Glutamatergic neuron (in vitro differentiated cells): ENCODE results near the gene UCP2. TPM values are rescaled to one million over a fixed set of nuclear protein-coding genes. Genes with fewer than 3 reads are reported as not detected.

Source experiments
- DNase-seq: peaks from one replicate; pipeline ENCODE4 v3.0.0; 2022
- H3K27ac Mint-ChIP-seq: one replicate; pipeline ENCODE4 v1.8.0; 2020; ENCODE audit warnings: mild to moderate bottlenecking, mixed read lengths, inconsistent platforms; ENCODE audit not compliant: unreplicated experiment
- H3K27me3 Mint-ChIP-seq: one replicate; pipeline ENCODE4 v1.8.0; 2020; ENCODE audit warnings: mild to moderate bottlenecking, moderate library complexity, mixed read lengths, inconsistent platforms; ENCODE audit not compliant: unreplicated experiment
- H3K36me3 Mint-ChIP-seq: one replicate; pipeline ENCODE4 v1.8.0; 2020; ENCODE audit warnings: mild to moderate bottlenecking, mixed read lengths, inconsistent platforms; ENCODE audit not compliant: unreplicated experiment
- H3K4me1 Mint-ChIP-seq: one replicate; pipeline ENCODE4 v1.8.0; 2020; ENCODE audit warnings: mild to moderate bottlenecking, low read depth, mixed read lengths, inconsistent platforms; ENCODE audit not compliant: unreplicated experiment
- H3K4me3 Mint-ChIP-seq: one replicate; pipeline ENCODE4 v1.8.0; 2020; ENCODE audit warnings: mild to moderate bottlenecking, mixed read lengths, inconsistent platforms; ENCODE audit not compliant: unreplicated experiment
- H3K9me3 Mint-ChIP-seq: one replicate; pipeline ENCODE4 v1.8.0; 2020; ENCODE audit warnings: mild to moderate bottlenecking, moderate library complexity, mixed read lengths, inconsistent platforms; ENCODE audit not compliant: unreplicated experiment
- long read RNA-seq: library from polyadenylated mRNA; unstranded; transcript quantifications from one replicate; pipeline ENCODE4 v2.0.0, GENCODE V29; 2020; ENCODE audit not compliant: unreplicated experiment
- total RNA-seq: library from RNA; stranded (reverse); fragmentation: NEBNext Ultra II Directional; extraction: Animal tissue kit (Norgen Biotek cat#: 25700); gene quantifications from one replicate; pipeline ENCODE4 v1.2.1, GENCODE V29; 2021; ENCODE audit not compliant: unreplicated experiment
- TF ChIP-seq, protein P1 (sequence below): fragments of 200-600 bp; sonication (generic); IDR thresholded peaks from one replicate; pipeline ENCODE4 v1.5.0; 2021; ENCODE audit not compliant: partially characterized antibody, unreplicated experiment

Gene UCP2
- 91.1 TPM for total RNA-seq
- long read RNA-seq, transcript UCP2-201 (8 exons, 2,113 nt): major isoform, 76 of 79 reads
- long read RNA-seq, partial matches to known transcripts: 2 of 79 reads
- long read RNA-seq, other reads (novel, unspliced or antisense): 1 of 79 reads

GRCh38 chr11:73982595-73982989 is at the start of gene UCP2:
Gene UCP2 (minus strand): TSS chr11:73982843. CDS start chr11:73978378, 4,465 bp downstream.
- H3K4me1 Mint-ChIP-seq: peaks cover 31% of the 10 kb centered on the region
- H3K36me3 Mint-ChIP-seq: no peaks in the 10 kb centered on the region
- peak within 1 kb of the TSS; percentile 100 for H3K4me3 Mint-ChIP-seq
- peak within 1 kb of the TSS; percentile 100 for H3K27ac Mint-ChIP-seq
- peaks cover 11% of the 10 kb centered on the region for H3K27me3 Mint-ChIP-seq
- H3K9me3 Mint-ChIP-seq: peaks cover 14% of the 10 kb centered on the region
- peak; percentile 90 for DNase-seq
- TF ChIP-seq, protein P1, sequence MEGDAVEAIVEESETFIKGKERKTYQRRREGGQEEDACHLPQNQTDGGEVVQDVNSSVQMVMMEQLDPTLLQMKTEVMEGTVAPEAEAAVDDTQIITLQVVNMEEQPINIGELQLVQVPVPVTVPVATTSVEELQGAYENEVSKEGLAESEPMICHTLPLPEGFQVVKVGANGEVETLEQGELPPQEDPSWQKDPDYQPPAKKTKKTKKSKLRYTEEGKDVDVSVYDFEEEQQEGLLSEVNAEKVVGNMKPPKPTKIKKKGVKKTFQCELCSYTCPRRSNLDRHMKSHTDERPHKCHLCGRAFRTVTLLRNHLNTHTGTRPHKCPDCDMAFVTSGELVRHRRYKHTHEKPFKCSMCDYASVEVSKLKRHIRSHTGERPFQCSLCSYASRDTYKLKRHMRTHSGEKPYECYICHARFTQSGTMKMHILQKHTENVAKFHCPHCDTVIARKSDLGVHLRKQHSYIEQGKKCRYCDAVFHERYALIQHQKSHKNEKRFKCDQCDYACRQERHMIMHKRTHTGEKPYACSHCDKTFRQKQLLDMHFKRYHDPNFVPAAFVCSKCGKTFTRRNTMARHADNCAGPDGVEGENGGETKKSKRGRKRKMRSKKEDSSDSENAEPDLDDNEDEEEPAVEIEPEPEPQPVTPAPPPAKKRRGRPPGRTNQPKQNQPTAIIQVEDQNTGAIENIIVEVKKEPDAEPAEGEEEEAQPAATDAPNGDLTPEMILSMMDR: no peak

GRCh38 chr11:74030723-74031676 is 48.4 kb upstream of the UCP2 start:
- Mint-ChIP-seq H3K9me3 (peaks cover 4% of the 10 kb centered on the region), H3K4me3 (no peak overlapping the region), H3K36me3 (no peaks in the 10 kb centered on the region), H3K4me1 (no peaks in the 10 kb centered on the region), H3K27me3 (no peaks in the 10 kb centered on the region), H3K27ac (no peak overlapping the region)
- TF ChIP-seq, protein P1: no peak
- DNase-seq: no peak

DNA sequence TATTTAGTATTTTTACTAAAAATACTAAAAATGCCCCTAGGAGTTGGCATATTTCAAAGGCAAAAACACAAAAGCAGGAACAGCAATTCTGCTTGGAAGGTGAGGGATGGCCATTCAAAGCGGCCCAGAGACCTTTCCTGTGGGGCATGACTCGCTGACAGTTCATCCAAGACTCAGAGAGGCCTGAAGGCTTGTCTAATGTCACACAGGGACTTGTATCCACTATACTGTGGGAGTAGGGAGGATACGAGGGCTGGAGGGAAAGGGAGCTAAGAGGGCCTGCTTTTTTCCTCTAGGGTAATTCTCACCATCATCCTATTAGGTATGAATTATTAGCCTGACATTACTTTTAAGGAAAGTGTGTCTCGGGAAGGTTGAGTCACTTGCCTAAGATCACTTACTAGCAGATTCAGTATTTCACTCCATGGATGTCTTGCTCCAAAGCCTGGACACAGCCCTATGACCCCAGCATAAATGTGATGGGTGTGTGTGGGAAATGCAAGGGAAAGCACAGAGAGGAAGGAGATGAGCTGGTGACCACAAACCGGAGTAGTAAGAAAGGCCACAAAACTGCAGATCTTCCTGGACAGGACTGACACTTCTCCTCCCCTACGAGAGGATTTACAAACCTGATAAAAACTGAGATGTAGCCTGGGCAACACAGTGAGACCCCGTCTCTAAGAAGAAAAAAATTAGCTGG is 43.0 kb upstream of the UCP2 start:
- TF ChIP-seq, protein P1: no peak
- H3K4me3 Mint-ChIP-seq: no peak overlapping the region
- no peak for DNase-seq
- no peaks in the 10 kb centered on the region for H3K27me3 Mint-ChIP-seq
- H3K4me1 Mint-ChIP-seq: no peaks in the 10 kb centered on the region
- H3K9me3 Mint-ChIP-seq: no peaks in the 10 kb centered on the region
- H3K27ac Mint-ChIP-seq: no peak overlapping the region
- H3K36me3 Mint-ChIP-seq: no peaks in the 10 kb centered on the region

DNA sequence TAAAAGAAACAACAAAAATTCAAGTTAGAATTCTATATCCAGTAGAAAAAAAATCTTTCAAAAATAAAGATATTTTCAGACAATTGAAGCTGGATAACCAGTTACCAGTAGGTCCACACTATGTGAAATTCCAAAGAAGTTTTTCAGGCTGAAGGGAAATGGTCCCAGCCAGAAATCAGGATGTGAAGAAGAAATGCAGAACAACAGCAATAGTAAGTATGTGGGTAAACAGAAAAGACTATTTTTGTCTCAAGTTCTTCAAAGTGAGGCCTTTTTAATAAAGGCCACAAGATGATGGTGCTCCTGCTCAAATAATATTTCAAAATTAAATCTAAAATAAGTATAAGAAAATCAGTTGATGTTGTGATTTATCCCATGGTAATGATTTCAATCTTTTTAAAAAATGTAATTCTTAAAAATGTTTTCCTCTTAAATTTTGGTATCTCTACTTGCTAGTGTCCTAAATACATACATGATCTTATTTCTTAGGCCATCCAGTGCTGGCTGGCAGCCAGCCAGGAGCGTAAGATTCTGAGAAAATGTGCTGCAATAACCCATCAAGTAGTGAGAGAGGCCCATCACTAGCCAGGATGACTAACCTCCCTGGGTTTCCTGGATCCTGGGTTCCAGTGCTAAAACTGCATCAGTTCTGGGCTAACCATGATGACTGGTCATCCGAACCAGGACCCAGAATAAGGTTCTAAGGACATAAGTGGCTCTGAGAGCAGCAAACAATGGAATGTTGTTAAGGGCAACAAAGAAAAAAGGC is 41.8 kb upstream of the UCP2 start:
- no peaks in the 10 kb centered on the region for H3K9me3 Mint-ChIP-seq
- DNase-seq: no peak
- H3K27me3 Mint-ChIP-seq: no peaks in the 10 kb centered on the region
- no peak overlapping the region for H3K4me3 Mint-ChIP-seq
- H3K27ac Mint-ChIP-seq: no peak overlapping the region
- TF ChIP-seq, protein P1: no peak
- no peaks in the 10 kb centered on the region for H3K4me1 Mint-ChIP-seq
- H3K36me3 Mint-ChIP-seq: no peaks in the 10 kb centered on the region
